Limb (tissue), 2 donors: ENCODE data around the gene NCSTN.

Experiments used
- DNase-seq, 2 donors: peaks; one replicate each; pipeline ENCODE4 v3.0.0-alpha.2; 2016; ENCODE audit errors: extremely low spot score in 2 of 2

Gene NCSTN

GRCh38 chr1:160351629-160352028, 8.4 kb downstream of the NCSTN start:
- DNase-seq: no peak

- DNase-seq: no peak
Measured at GRCh38 chr1:160352555-160352954, 9.4 kb downstream of the NCSTN start.

- DNase-seq: no peak
Measured at GRCh38 chr1:160353223-160353622, 10.0 kb downstream of the NCSTN start.

- no peak for DNase-seq
Measured at GRCh38 chr1:160354388-160354985, 11.3 kb downstream of the NCSTN start.

GRCh38 chr1:160357286-160358002, 14.3 kb downstream of the NCSTN start:
- DNase-seq: no peak

GRCh38 chr1:160358073-160358472, 14.9 kb downstream of the NCSTN start:
- no peak for DNase-seq

GRCh38 chr1:160359559-160360226, 16.5 kb downstream of the NCSTN start:
- DNase-seq: no peak

- DNase-seq: no peak
Measured at GRCh38 chr1:160360227-160360695, 17.1 kb downstream of the NCSTN start.

- DNase-seq: no peak
Measured at GRCh38 chr1:160361199-160361598, 18.0 kb downstream of the NCSTN start.

GRCh38 chr1:160361814-160362167, 18.6 kb downstream of the NCSTN start:
- DNase-seq: no peak

- DNase-seq: no peak
Measured at GRCh38 chr1:160362168-160362957, 19.2 kb downstream of the NCSTN start.

GRCh38 chr1:160363010-160363409, 19.8 kb downstream of the NCSTN start:
- DNase-seq: no peak

- no peak for DNase-seq
Measured at GRCh38 chr1:160363951-160364735, 21.0 kb downstream of the NCSTN start.

GRCh38 chr1:160365325-160365724, 22.1 kb downstream of the NCSTN start:
- no peak for DNase-seq

- DNase-seq: peak; percentile 34 to 75
Measured at GRCh38 chr1:160366731-160367515, 23.7 kb downstream of the NCSTN start, which contains the start of gene NHLH1. Gene NHLH1 (plus strand): TSS chr1:160367071. CDS start chr1:160370732, 3,661 bp downstream.

- DNase-seq: no peak
Measured at GRCh38 chr1:160367516-160367900, 24.3 kb downstream of the NCSTN start.

GRCh38 chr1:160367934-160368923, 25.0 kb downstream of the NCSTN start:
- DNase-seq: no peak

- DNase-seq: no peak
Measured at GRCh38 chr1:160369087-160369486, 25.9 kb downstream of the NCSTN start.
